Measurements from ENCODE around the gene FXYD6.

DNA sequence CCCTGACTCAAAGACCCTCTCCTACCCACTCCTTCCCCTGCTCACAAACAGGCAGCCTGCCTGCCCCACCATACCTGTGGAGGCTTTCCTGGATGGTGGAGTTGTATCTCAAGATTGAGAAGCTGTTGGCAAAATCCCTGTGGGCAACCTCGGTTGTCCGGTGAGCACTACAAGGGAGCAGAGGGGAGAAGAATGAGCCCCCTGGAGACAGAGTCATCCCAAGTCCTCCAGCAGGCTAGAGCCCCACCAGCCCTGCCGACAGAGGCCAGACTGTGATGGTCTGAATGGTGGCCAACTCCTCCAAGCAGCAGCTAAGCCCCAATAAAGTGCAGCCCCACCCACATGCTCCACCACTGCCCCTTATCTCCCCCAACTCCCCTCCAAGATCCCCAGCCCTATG, 35.2 kb upstream of the FXYD6 start:
- TF ChIP-seq, protein P1, sequence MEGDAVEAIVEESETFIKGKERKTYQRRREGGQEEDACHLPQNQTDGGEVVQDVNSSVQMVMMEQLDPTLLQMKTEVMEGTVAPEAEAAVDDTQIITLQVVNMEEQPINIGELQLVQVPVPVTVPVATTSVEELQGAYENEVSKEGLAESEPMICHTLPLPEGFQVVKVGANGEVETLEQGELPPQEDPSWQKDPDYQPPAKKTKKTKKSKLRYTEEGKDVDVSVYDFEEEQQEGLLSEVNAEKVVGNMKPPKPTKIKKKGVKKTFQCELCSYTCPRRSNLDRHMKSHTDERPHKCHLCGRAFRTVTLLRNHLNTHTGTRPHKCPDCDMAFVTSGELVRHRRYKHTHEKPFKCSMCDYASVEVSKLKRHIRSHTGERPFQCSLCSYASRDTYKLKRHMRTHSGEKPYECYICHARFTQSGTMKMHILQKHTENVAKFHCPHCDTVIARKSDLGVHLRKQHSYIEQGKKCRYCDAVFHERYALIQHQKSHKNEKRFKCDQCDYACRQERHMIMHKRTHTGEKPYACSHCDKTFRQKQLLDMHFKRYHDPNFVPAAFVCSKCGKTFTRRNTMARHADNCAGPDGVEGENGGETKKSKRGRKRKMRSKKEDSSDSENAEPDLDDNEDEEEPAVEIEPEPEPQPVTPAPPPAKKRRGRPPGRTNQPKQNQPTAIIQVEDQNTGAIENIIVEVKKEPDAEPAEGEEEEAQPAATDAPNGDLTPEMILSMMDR (IDR thresholded peaks at IDR 0.05; ENCODE audit: control extremely low read depth in 1 of 3, insufficient read depth in 1 of 3, low read depth in 1 of 3, low read length in 3 of 3) = no peak
- no peak for TF ChIP-seq EZH2 (IDR thresholded peaks at IDR 0.05; ENCODE audit: low read depth, low read length, severe bottlenecking)
- no peak for TF ChIP-seq TAF1 (IDR thresholded peaks at IDR 0.05; ENCODE audit: low read depth, low read length)
- no peak for TF ChIP-seq CBX5 (IDR thresholded peaks at IDR 0.05; ENCODE audit: low read depth, low read length)
- TF ChIP-seq ZNF274 (IDR thresholded peaks at IDR 0.05; ENCODE audit: borderline replicate concordance, extremely low read depth, low read length) = no peak
- TF ChIP-seq TBP (IDR thresholded peaks at IDR 0.05; ENCODE audit: low read depth, low read length) = no peak
- no peak for TF ChIP-seq POLR2A (IDR thresholded peaks at IDR 0.05; ENCODE audit: control extremely low read depth in 1 of 2, low read depth in 2 of 2, low read length in 2 of 2)
- no peak for TF ChIP-seq CREB1 (IDR thresholded peaks at IDR 0.05)
- TF ChIP-seq, protein P2, sequence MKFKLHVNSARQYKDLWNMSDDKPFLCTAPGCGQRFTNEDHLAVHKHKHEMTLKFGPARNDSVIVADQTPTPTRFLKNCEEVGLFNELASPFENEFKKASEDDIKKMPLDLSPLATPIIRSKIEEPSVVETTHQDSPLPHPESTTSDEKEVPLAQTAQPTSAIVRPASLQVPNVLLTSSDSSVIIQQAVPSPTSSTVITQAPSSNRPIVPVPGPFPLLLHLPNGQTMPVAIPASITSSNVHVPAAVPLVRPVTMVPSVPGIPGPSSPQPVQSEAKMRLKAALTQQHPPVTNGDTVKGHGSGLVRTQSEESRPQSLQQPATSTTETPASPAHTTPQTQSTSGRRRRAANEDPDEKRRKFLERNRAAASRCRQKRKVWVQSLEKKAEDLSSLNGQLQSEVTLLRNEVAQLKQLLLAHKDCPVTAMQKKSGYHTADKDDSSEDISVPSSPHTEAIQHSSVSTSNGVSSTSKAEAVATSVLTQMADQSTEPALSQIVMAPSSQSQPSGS (IDR thresholded peaks at IDR 0.05; ENCODE audit: low read length) = no peak
- no peak for TF ChIP-seq JUND (IDR thresholded peaks at IDR 0.05; ENCODE audit: low read length)
- TF ChIP-seq BRCA1 (IDR thresholded peaks at IDR 0.05; ENCODE audit: low read depth, low read length) = no peak
- TF ChIP-seq SIN3A (conservative IDR thresholded peaks at IDR 0.05 in 1 of 2, IDR thresholded peaks at IDR 0.05 in 1 of 2; ENCODE audit: low read depth in 1 of 2, low read length in 2 of 2) = no peak
